AG04450 (cell line): ENCODE results near the gene INSR. TPM values are rescaled to one million over a fixed set of nuclear protein-coding genes. Genes with fewer than 3 reads are reported as not detected.
"Not testable (repeated sequence)": the region's sequence is repeated elsewhere in the genome, so short reads cannot be mapped to it uniquely, and the experiment has no call there.

ENCODE experiments used
- CTCF ChIA-PET: fragments of 300-600, 350-600 bp; formaldehyde crosslinking; extraction: SDS; loops from one replicate; lab custom pipeline; 2022; ENCODE audit warnings: antibody characterized with exemption, inconsistent platforms; lab: Charles Lee
- POLR2A ChIA-PET: fragments of 350-600 bp; formaldehyde crosslinking; extraction: SDS; loops from one replicate; lab custom pipeline; 2021; ENCODE audit warnings: antibody characterized with exemption, inconsistent platforms; lab: Yijun Ruan, JAX
- DNase-seq: peaks from one replicate; pipeline ENCODE4 v3.0.0-alpha.2; 2011; ENCODE audit warnings: low read depth, low spot score
- H3K27ac ChIP-seq: one replicate; pipeline ENCODE4 v1.5.1; 2012; ENCODE audit warnings: low read depth, low read length, control low read depth
- H3K27me3 ChIP-seq: one replicate; pipeline ENCODE4 v1.6.0; 2012; ENCODE audit warnings: low read length; ENCODE audit not compliant: control insufficient read depth, insufficient read depth
- H3K4me3 ChIP-seq: 2 replicates; pipeline ENCODE4 v1.5.1; 2011; ENCODE audit warnings: mild to moderate bottlenecking, low read depth, low read length, control low read depth
- H3K9me3 ChIP-seq: 2 replicates; pipeline ENCODE4 v1.5.1; 2012; ENCODE audit warnings: low read length; ENCODE audit not compliant: control insufficient read depth, insufficient read depth
- polyA plus RNA-seq: library from polyadenylated mRNA; depleted of rRNA; stranded (reverse); fragments of >200 nt; gene quantifications from 2 replicates; pipeline ENCODE4 v1.2.3, GENCODE V29; 2011
- TF ChIP-seq, protein P1 (sequence below): IDR thresholded peaks from 2 replicates; pipeline ENCODE4 v1.5.1; 2011; ENCODE audit warnings: low read depth, low read length, control low read depth, inconsistent platforms

The INSR gene
- polyA plus RNA-seq, 1 experiment = 2.9 TPM

DNA sequence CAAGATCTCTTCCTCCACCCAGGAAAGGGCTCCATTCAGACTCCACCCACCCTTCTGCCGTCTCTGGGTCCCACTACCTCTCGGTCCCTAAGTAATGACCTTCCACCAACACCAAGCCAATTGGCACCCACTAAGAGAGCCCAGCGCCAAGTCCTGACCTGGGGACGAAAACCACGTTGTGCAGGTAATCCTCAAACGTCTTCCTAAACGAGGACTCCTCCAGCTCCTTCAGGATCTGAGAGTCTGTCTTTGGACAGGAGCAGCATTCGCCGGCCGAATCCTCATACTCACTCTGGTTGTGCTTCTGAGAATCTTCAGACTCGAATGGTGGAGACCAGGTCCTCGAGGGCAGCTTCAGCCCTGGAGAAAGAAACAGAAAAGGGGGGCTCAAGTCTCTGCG is 141.6 kb downstream of the INSR start:
- no peak for DNase-seq
- CTCF ChIA-PET = interaction anchor here (0.7 kb wide), 1 partner anchor 189 kb away, joined by 3 read pairs; no protein-coding TSS in a partner anchor
- Histone ChIP-seq H3K9me3 (peaks cover 13% of the 10 kb centered on the region; the same call in 1 of the 2 replicates), H3K27me3 (no peaks in the 10 kb centered on the region), H3K4me3 (no peak overlapping the region), H3K27ac (no peak overlapping the region)
- TF ChIP-seq, protein P1, sequence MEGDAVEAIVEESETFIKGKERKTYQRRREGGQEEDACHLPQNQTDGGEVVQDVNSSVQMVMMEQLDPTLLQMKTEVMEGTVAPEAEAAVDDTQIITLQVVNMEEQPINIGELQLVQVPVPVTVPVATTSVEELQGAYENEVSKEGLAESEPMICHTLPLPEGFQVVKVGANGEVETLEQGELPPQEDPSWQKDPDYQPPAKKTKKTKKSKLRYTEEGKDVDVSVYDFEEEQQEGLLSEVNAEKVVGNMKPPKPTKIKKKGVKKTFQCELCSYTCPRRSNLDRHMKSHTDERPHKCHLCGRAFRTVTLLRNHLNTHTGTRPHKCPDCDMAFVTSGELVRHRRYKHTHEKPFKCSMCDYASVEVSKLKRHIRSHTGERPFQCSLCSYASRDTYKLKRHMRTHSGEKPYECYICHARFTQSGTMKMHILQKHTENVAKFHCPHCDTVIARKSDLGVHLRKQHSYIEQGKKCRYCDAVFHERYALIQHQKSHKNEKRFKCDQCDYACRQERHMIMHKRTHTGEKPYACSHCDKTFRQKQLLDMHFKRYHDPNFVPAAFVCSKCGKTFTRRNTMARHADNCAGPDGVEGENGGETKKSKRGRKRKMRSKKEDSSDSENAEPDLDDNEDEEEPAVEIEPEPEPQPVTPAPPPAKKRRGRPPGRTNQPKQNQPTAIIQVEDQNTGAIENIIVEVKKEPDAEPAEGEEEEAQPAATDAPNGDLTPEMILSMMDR = no peak
- POLR2A ChIA-PET = no interaction called here

DNA sequence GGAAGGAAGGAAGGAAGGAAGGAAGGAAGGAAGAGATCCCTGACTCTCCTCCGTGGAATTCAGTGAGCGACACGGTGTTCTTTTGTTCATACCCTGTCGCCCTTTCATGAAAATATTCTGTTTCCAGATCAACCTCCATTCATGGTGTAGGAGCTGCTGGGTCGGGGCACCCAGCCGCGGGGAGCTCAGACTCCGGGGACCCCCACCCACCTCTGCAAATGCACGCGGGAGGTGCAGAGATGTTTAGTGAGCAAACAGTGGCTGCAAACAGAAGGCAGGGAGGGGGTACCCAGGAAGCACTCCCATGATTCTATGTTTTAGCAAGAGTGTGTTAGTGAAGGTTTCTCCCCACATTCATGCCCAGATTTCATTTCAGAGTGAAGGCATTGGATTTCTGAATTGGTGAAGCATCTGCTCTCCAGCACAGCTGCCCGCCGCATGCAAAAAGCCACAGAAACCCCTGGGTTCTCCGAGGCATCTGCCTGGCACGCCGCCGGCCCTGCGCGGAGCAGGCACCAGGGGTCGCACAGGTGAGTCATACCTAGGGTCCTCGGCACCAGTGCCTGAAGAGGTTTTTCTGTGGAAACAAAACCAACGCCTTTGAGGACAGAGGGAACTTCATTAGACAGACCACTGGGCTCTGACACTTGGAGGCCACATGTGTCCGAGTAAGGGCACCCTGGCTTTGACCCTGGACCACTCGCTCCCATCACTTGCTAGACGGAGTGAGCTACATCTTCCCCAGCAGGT is 144.1 kb downstream of the INSR start:
- no peak for DNase-seq
- H3K4me3 ChIP-seq = no peak overlapping the region
- no peaks in the 10 kb centered on the region for H3K27me3 ChIP-seq
- ChIA-PET POLR2A (no interaction called here), CTCF (interaction anchor here (0.7 to 4.7 kb wide), 6 partner anchors 8 to 191 kb away, joined by 3 to 29 read pairs (median 6); no protein-coding TSS in a partner anchor)
- no peak overlapping the region for H3K27ac ChIP-seq
- TF ChIP-seq, protein P1 = no peak
- H3K9me3 ChIP-seq = peaks cover 13% of the 10 kb centered on the region; the same call in 1 of the 2 replicates

DNA sequence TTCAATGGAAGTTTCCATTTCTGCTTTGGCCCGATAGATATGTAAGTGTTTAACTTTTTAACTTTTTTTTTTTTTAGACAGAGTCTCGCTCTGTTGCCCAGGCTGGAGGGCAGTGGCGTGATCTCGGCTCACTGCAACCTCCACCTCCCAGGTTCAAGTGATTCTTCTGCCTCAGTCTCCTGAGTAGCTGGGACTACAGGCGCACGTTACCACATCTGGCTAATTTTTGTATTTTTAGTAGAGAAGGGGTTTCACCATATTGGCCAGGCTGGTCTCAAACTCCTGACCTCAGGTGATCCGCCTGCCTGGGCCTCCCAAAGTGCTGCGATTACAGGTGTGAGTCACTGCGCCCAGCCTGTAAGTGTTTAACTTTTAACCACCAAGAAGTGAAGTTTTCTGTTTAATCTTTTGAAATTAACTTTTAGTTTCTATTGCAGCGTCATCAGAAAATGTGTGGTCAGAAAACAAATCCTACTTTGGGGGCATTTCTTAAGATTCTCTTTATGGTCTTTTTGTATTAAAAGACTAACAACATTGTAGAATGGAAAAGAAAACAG is 147.0 kb downstream of the INSR start:
- H3K4me3 ChIP-seq, POLR2A ChIA-PET, H3K27ac ChIP-seq, H3K27me3 ChIP-seq, DNase-seq: not testable (repeated sequence)
- CTCF ChIA-PET = interaction anchor here (4.7 kb wide), 1 partner anchor 194 kb away, joined by 29 read pairs; no protein-coding TSS in a partner anchor
- peaks cover 12% of the 10 kb centered on the region; the same call in 1 of the 2 replicates for H3K9me3 ChIP-seq

DNA sequence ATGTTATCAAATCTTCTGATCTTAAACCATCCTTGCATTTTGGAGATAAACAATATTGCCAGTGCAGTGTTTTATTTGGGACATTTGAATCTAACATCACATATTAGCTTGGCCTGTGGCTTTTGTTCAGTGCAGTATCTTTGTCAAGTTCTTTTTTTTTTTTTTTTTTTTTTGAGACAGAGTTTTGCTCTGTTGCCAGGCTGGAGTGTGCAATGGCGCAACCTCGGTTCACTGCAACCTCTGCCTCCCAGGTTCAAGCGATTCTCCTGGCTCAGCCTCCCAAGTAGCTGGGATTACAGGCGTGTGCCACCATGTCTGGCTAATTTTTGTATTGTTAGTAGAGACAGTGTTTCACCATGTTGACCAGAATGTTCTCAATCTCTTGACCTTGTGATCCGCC is 148.1 kb downstream of the INSR start:
- CTCF ChIA-PET = interaction anchor here (4.7 kb wide), 1 partner anchor 195 kb away, joined by 29 read pairs; no protein-coding TSS in a partner anchor
- POLR2A ChIA-PET = not testable (repeated sequence)

DNA sequence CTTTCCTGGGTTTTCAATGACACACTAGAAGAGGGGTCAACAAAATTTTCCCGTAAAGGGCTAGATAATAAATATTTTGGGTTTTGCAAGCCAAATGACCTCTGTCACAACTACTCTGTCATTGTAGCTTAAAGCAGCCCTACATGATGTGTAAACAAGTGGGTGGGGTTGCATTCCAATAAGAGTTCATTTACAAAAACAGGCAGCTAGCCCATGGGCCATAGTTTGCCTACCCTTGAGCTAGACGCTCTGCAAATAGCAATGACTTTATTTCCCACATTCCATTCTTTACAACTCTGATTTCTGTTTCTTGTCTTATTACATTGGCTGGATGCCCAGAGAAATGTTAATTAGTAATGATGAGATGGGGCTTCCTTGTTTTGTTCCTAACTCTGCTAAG is 148.7 kb downstream of the INSR start:
- peaks cover 12% of the 10 kb centered on the region; the same call in 1 of the 2 replicates for H3K9me3 ChIP-seq
- no peaks in the 10 kb centered on the region for H3K27me3 ChIP-seq
- H3K4me3 ChIP-seq = no peak overlapping the region
- H3K27ac ChIP-seq = no peak overlapping the region
- DNase-seq = no peak
- ChIA-PET POLR2A (no interaction called here), CTCF (interaction anchor here (1.2 to 1.7 kb wide), 2 partner anchors 43 to 196 kb away, joined by 5 to 12 read pairs; no protein-coding TSS in a partner anchor)
- TF ChIP-seq, protein P1 = no peak

More for the DNA sequence above, 148.1 kb downstream of the INSR start:
- peaks cover 12% of the 10 kb centered on the region; the same call in 1 of the 2 replicates for H3K9me3 ChIP-seq
- not testable (repeated sequence) for H3K4me3 ChIP-seq, H3K27ac ChIP-seq, H3K27me3 ChIP-seq, DNase-seq

DNA sequence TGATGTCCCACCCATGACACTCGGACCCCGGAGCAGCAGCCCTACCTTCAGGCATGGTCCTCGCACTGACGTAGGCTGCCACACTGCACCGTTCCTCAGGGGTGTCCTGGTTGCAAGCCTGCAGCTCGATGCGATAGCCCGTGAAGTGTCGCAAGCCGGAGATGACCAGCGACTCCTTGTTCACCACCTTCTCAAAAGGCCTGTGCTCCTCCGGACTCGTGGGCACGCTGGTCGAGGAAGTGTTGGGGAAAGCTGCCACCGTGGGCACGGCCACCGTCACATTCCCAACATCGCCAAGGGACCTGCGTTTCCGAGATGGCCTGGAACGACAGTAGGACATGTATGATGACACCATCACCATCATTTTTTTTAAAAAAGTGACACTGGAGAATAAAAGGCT is 151.4 kb downstream of the INSR start:
- CTCF ChIA-PET = interaction anchor here (0.7 kb wide), 1 partner anchor 11 kb away, joined by 5 read pairs; no protein-coding TSS in a partner anchor
- TF ChIP-seq, protein P1 = no peak

More for the DNA sequence above, 151.4 kb downstream of the INSR start:
- no peak overlapping the region for H3K4me3 ChIP-seq
- no peak overlapping the region for H3K27ac ChIP-seq
- peaks cover 5% of the 10 kb centered on the region; the same call in 1 of the 2 replicates for H3K9me3 ChIP-seq
- no peak for DNase-seq
- no peaks in the 10 kb centered on the region for H3K27me3 ChIP-seq
- POLR2A ChIA-PET = no interaction called here
